AG09319 (cell line): ENCODE results near the gene FHL2.
A peak's percentile ranks its signal among the peaks of the same experiment; 100 is the strongest.

Source experiments
- DNase-seq: peaks from one replicate; pipeline ENCODE4 v3.0.0-alpha.2; 2010; ENCODE audit warnings: low read depth; ENCODE audit errors: extremely low read depth
- TF ChIP-seq, protein P1 (sequence below): IDR thresholded peaks from 2 replicates; pipeline ENCODE4 v1.5.1; 2011; ENCODE audit warnings: low read depth, mild to moderate bottlenecking, inconsistent platforms, low read length, moderate library complexity

The FHL2 gene

DNA sequence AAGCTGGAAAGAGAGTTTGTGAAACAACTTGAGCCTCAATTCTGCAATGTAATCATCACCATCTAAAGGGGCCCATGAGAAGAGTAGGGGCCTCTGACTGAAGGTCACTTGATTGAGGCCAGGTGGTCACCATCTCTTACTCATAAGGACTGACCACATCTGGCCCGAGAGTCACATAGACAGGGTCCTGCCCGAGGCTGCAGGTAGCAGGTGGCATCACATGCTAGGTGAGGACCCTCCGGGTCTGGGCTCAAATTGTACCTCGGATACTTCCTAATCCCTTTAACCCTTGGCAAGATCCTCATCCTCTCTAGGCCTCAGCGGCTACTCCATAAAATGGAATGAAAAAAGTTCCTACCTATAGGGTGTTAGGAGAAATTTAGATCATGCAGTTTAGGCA lies 16.7 kb downstream of the FHL2 start:
- TF ChIP-seq, protein P1, sequence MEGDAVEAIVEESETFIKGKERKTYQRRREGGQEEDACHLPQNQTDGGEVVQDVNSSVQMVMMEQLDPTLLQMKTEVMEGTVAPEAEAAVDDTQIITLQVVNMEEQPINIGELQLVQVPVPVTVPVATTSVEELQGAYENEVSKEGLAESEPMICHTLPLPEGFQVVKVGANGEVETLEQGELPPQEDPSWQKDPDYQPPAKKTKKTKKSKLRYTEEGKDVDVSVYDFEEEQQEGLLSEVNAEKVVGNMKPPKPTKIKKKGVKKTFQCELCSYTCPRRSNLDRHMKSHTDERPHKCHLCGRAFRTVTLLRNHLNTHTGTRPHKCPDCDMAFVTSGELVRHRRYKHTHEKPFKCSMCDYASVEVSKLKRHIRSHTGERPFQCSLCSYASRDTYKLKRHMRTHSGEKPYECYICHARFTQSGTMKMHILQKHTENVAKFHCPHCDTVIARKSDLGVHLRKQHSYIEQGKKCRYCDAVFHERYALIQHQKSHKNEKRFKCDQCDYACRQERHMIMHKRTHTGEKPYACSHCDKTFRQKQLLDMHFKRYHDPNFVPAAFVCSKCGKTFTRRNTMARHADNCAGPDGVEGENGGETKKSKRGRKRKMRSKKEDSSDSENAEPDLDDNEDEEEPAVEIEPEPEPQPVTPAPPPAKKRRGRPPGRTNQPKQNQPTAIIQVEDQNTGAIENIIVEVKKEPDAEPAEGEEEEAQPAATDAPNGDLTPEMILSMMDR, result no peak
- DNase-seq, result no peak

DNA sequence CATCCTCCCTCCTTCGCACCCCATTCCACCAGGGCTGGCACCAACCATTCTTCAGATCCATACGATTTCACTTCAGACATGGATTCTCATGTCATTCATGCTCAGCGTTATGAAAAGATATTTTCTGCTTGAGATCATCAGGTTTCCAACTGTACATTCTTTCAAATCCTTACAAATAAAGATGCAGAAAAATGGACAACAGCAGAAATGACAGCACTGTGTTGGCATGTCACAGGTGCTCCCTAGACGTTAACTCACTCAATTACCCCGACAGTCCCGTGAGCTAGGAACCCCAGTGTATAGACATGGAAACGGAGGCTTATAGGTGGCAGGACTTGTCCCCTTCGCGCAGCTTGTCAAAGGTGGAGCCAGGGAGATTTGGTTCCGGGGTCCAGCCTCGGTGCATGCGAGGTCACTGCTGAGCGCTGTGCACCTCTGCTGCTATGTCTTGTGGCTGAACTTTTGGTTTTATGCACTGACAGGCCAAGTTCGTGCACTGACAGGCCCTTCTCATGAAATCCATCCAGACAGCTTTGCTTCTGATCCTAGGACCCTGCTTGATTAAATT lies 17.7 kb downstream of the FHL2 start:
- DNase-seq, result no peak
- TF ChIP-seq, protein P1, result no peak

DNA sequence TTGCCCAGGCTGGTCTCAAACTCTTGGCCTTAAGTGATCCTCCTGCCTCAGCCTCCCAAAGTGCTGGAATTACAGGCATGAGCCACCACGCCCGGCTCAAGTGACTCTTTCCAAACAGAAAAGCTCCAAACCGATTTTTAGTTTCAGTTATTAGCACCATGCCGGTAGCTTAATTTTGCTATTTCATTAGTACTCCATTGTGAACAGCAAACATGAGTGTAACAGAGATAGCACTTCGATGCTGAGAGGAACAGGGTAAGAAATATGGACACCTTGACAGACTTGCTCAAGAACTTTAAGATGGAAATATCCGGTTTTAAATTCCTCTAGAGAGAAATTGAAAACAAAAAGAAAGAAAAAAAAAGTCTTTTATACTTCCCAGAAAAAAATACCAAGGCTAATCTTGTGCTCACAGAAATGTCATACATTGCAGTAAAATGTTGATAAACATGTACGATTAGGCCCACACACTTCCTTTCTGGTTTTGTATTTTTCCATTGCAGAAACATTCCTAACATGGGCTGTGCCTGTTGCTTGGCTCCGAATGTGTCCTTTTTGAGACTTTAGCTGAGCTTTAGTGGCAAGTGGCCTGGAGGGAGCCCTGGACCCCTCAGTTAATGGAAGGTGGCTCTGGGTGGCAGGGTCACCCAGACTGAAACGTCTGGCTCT lies 18.3 kb downstream of the FHL2 start:
- DNase-seq, result no peak

DNA sequence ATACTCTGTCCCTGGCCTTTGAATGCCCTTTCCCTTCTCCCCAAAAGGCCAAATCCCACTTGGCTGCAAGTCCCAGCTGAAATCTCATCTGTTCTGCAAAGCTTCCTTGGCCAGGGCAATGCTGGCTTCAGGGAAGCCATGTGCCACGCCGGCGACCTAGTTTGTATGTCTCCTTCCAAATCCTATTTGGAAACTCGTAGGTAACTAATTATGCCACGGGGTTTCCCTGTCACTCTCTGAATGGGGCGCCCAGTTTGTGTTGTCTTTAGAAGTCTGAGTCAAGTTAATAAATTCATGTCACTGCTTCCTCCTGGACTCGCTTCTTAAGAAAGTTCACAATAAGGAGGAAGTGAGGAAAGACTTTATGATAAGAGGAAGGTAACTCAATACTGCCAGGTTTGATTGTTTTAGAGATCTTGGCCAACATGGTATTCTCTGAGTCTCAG lies 19.1 kb downstream of the FHL2 start:
- no peak for DNase-seq
- TF ChIP-seq, protein P1, result no peak

More for the DNA sequence above, 18.3 kb downstream of the FHL2 start:
- TF ChIP-seq, protein P1, result no peak

DNA sequence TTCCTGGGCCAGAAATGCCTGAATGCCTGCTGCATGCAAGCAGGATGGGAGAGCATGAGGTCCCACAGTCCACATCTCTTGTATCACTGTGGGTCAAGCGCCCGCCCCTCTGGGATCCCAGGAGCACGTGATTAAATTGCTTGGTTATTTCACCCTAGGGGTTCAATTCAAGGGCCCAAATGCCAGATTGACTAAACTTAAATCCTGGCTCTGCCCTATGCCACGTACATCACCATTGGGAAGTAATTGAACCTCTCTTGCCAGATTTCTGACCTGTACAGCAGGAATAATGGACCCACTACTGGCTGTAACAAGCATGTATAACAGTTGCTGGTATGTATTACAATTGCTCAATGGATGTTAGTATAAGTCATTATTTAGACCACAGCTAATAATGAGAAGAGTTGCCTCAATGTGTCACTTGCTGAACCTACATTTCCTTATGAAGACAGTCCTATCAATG lies 19.9 kb downstream of the FHL2 start:
- TF ChIP-seq, protein P1, result no peak
- DNase-seq, result no peak

DNA sequence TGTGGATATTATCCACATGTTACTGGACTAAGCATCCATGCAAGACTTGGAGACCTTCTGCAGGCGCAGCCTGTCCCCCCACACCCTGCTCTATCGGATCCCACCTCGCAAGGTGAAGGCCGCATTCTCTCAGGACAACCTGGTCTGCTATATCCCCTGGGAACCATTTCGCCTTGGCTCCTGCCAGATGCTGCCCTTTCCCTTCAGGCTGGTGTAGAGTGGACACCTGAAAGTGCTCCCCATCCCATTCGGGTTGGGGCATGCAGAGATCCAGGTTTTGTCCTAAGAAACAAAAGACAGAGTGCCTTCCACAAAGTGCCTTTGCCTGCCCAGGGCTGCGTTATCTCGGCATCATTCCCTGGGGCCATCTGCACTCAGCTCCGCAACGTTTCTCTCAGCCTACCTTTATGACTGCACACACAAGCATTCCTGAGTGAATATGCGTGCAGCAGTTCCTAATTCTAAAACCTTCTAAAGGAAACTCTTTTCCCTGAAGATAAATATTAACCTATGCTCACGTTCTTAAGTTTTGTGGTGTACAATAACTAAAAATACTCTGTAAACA lies 20.5 kb downstream of the FHL2 start:
- TF ChIP-seq, protein P1, result no peak
- no peak for DNase-seq

DNA sequence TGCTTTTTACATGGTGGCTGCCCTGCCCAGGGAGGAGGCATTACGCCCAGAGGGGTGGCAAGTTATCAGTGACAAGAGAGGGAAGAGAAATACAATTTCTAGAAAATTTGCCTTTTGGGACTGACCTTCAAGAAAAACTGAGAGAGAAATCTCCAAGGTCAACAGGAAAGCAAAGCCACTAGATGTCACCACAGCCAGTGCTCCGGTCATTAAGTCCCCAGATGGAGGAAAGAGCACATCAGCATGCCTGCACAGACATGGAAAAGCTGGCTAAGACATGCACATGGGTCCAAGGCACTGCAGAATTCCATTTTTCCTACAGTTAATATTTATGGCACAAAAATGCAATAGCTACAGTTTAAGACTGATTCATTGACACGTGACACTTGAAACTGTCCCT lies 21.0 kb downstream of the FHL2 start:
- DNase-seq, result no peak

More for the DNA sequence above, 21.0 kb downstream of the FHL2 start:
- TF ChIP-seq, protein P1, result peak; percentile 1; the same call in 1 of the 2 replicates
